A673 (cell line): ENCODE results near the gene FLNC.

Source experiments
- EZH2 ChIP-seq: fragments of 200-600 bp; sonication (generic); IDR thresholded peaks from 2 replicates; pipeline ENCODE4 v1.6.1; 2017; ENCODE audit warnings: borderline replicate concordance, low read depth, mild to moderate bottlenecking, mixed read lengths, antibody characterized with exemption, low read length; ENCODE audit not compliant: poor library complexity, severe bottlenecking
- TF ChIP-seq, protein P1 (sequence below): fragments of 300-800, 200-600 bp; sonication (generic); conservative IDR thresholded peaks from 2 replicates; pipeline ENCODE4 v1.5.1; 2017; ENCODE audit warnings: low read depth, mild to moderate bottlenecking, antibody characterized with exemption, low read length, moderate library complexity, mixed read lengths

DNA sequence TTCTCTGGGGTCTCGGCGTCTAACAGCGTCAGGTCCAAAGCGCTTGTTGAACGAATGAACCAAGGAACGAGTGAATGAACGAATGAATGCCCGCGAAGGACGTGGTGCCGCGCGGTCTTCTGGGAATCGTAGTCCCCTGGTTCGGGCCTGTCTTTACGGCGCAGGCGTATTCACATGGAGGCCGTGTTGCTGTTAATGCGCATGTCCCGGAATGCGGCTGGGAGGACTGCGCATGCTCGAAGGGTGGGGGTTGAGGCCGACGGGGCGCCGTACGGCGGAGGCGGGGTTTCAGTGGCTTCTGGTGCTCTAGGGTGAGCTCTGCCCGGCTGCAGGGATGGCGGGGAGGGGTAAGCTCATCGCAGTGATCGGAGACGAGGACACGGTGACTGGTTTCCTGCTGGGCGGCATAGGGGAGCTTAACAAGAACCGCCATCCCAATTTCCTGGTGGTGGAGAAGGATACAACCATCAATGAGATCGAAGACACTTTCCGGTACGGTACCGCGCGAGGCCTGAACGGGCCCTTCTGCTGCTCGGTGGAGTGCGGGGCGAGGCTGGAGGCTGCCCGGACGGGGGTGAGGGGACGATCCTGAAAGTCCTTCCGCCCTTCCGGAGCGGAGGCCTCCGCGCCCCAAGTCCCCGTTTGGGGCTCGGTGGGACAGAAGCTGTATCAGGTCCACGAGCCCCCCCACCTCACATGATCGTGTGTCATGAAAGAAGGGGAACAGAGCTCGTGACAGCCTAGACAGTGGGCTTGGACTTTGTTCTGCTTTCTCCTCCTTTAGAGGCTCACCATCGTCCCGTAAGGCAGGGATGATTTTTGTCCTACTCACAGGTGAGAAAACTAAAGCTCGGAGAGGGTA is 32.6 kb downstream of the FLNC start, which contains the start of gene ATP6V1F:
- TF ChIP-seq, protein P1, sequence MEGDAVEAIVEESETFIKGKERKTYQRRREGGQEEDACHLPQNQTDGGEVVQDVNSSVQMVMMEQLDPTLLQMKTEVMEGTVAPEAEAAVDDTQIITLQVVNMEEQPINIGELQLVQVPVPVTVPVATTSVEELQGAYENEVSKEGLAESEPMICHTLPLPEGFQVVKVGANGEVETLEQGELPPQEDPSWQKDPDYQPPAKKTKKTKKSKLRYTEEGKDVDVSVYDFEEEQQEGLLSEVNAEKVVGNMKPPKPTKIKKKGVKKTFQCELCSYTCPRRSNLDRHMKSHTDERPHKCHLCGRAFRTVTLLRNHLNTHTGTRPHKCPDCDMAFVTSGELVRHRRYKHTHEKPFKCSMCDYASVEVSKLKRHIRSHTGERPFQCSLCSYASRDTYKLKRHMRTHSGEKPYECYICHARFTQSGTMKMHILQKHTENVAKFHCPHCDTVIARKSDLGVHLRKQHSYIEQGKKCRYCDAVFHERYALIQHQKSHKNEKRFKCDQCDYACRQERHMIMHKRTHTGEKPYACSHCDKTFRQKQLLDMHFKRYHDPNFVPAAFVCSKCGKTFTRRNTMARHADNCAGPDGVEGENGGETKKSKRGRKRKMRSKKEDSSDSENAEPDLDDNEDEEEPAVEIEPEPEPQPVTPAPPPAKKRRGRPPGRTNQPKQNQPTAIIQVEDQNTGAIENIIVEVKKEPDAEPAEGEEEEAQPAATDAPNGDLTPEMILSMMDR: no peak
- no peak for TF ChIP-seq EZH2
